HG02759 (cell line): ENCODE measurements around the gene IGLL5.

ENCODE experiments used
- ATAC-seq: cut with Tn5 transposase; IDR thresholded peaks from one replicate; pipeline ENCODE4 v1.9.1; 2021; ENCODE audit warnings: mild to moderate bottlenecking, moderate library complexity; ENCODE audit not compliant: unreplicated experiment

Gene IGLL5

DNA sequence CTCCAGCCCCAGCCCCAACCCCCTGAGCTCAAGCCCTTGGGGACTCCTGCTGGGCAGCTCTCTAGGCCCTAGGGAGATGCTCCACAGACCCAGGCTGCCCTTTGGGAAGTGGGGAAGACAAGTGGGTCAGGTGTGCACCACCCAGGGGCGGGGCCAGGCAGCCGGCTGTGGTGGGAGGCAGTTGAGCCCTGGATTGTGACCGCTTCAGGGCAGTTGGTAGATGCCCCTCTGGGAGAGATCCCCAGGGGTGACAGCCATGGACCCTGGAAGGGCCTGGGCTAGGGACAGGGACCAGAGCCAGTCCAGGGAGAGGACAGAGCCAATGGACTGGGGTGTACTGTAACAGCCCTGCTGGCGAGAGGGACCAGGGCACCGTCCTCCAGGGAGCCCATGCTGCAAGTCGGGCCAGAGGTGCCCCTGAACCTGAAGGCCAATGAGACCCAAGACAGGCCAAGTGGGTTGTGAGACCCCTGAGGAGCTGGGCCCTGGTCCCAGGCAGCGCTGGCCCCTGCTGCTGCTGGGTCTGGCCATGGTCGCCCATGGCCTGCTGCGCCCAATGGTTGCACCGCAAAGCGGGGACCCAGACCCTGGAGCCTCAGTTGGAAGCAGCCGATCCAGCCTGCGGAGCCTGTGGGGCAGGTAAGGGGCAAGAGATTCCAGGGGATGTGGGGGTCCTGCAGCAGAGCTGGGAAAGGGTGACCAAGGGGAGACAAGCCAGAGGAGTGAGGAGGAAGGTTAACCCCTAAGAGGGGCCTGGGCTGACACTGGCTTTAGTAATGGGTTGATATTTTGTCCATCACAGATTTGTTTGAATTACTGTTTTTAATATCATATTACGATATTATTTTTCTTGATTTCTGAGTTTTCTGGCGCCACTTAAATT, at the start of gene IGLL5:
Gene IGLL5 (plus strand): TSS at position 196 of the 883 bp plus-strand sequence. CDS start 238 bp downstream, at position 434.
- ATAC-seq = no peak

DNA sequence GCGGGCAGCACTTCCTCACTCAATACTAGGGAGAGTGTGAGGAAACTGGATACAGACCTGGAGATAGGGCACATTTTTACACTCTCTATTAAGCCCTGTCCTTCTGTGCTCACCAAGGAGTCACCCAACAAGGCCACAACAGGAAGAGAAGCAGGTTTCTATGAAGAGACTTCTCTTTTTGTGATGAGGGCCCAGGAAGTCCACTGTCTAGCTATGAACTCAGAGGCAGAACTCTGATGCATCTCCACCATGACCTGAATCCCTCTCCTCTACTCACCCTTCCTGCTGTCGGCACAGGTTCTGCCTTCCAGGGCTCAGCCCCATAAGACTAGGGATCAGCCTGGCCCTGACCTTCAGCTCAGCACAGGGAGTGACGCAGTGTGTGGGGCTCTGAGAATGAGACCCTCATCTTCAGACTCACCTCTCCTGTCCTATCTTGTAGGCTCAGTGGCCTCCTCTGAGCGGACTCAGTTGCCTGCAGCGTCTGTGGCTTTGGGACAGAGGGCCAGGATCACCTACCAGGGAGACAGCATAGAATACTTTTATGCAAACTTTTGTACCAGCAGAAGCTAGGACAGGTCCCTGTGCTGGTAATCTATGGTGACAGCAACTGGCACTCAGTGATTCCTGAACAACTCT, 49.3 kb upstream of the IGLL5 start:
- no peak for ATAC-seq

DNA sequence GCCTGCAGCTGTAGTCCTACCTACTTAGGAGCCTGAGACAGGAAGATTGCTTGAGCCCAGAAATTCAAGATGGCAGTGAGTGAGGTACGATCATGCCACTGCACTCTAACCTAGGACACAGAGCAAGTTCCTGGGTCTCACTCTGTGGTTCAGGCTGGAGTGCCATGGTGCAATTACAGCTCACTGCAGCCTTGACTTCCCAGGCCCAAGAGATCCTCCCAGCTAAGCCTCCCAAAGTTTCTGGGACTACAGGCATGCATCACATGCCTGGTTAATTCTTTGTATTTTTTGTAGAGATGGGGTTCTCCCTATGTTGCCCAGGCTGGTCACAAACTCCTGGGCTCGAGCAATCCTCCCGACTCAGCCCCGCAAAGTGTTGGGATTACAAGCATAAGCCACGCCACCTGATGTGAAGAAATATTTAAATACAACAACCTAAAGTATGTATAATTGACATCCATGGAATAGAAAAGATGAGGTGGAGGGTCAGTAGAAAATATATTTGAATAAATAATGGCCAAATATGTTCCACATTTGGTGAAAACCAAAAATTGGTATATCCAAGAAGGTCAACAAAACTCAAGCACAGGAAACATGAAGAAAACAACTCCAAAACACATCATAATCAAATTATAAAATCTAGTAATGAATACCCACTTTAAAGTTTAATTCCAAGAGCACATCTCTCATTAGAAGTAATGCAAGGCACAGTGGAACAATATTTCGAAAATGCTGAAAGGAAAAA, 47.9 kb upstream of the IGLL5 start:
- ATAC-seq = no peak

DNA sequence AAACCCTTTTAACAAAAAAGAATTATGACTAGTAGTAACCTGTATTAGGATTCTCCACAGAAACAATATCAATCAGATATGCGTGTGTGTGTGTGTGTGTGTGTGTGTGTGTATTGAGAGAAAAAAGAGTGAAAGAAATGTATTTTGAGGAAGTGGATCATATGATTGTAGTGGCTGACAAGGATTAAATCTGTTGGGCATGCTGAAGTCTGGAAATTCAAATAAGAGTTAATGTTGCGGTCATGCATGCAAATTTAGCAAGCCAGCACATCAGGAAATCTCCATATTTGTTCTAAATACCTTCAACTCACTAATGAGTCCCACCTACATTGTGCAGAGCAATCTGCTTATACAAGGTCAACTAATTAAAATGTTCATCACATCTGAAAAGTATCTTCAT, 46.8 kb upstream of the IGLL5 start:
- no peak for ATAC-seq

DNA sequence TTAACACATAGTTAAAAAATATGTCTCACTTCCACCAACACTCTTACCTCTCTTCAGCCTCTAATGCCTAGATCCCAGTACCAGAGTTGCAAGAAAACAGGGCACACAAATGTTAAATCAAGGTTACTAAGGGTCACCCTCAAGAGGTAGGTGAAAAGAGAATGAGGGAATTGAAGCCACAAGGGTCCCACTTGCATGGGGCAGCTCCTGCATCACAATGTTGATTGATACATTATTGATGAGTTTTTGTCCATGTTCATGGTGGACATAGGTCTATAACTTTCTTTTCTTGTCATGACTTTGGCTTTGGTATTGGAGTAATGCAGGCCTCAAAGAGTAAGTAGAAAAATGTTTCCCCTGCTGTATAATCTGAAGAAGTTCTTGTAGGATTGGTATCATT, 46.0 kb upstream of the IGLL5 start:
- ATAC-seq = no peak

DNA sequence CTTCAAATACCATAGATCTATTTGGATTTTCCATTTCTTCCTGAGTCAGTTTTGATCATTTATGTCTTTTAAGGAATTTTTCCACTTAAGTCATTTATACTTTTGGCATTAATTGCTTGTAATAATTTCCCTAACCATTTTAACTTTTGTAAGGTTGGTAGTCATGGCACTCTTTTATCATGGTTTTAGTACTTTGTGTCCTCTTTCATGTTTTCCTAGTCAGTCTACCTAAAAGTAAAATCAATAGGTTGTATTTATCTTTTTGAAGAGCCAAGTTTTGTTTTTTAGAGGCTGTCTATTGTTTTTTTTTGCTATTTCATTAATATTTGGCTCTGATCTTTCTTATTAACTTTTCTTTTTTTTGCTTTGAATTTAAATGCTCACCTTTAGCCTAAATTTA, 45.5 kb upstream of the IGLL5 start:
- no peak for ATAC-seq

DNA sequence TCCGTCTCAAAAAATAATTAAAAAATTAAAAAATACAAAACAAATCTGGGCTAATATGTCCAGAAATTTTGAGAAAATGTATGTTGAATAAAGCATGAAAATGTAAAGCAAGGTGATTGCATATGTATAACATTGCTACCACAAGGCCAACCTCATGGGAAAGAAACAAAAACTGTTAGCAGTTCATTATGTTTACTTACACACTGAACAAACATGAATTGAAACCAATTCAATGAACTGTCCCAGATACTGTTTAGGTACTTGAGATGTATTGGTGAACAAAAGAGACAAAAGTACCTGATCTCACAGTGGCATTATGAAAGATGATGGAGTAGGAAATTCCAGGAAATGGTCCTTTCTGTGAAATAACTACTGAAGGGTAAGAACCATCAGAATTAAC, 43.8 kb upstream of the IGLL5 start:
- no peak for ATAC-seq

DNA sequence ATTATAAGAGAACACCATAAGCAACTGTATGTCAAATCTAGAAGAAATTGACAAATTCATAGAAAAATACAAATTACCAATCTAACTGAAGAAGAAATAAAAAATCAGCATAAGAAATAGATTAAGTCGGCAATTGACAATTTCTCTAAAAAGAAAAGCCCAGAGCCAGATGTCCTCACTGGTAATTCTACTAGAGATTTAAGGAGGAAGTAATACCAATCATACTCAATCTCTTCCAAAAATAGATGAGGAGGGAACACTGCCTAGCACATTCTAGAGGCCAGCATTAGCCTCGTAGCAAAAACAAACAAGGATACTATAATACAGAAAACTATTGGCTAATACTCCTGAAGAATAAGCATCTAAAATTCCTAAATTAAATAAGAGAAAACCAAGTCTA, 40.4 kb upstream of the IGLL5 start:
- ATAC-seq = no peak

DNA sequence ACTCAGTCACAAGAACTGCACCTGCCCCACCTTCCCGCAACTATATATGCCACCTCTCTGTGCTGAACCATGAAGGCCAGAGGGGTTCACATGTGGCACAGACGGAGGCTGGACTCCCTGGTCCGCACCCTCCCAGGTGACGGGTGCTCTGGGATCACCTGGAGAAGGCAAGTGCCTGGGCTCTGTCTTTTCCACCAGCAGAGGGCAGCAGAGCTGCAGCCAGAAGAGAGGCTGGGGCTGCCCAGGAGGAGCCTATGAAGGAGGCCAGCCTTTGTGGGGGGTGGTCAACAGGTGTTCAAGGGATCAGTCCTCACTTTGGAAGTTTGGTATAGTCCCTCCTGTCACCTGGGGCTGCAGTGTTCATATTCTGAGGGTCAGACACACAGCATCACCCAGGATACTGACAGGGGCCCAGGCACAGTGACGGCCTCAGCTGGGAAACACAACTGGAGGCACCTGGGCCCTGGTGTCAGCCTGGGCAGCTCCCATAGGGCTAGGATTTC, 39.2 kb upstream of the IGLL5 start:
- no peak for ATAC-seq

DNA sequence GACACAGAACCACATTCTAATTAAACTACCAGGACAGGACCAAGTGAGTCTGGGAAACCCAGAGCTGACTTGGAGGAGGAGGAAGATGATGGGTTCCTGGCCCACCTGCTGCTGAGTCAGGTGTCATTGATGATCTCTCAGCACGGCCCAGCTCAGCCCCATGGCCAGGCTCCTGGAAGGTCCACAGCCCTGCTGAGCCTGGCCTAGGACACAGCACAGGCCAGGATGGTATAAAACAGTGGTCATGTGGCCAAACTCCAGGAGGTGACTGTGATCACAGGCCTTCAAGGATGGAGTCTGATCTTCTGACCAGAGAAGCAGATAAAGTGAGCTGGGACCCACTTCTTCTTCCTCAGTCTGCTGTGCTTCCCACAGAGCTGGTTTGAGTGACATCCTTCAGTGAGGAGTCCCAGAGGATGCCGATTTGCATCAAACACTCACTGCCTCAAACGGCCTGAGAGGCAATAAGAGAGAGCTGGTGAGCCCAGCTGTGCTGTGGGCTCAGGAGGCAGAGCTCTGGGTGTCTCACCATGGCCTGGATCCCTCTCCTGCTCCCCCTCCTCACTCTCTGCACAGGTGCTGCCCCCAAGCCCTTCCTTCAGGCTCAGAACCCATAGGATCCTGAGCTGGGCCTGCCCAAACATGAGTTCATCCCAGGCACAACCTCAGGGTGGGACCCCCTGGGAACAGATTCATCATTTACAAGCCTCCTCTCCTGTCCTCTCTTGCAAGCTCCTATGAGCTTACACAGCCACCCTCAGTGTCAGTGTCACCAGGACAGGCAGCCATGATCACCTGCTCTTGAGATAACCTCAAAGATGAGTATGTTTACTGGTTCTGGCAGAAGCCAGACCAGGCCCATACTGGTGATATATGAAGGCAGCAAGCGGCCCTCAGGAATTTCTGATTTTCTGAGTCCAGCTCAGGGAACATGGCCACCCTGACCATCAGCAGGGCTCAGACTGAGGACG, 37.7 kb upstream of the IGLL5 start:
- ATAC-seq = no peak

DNA sequence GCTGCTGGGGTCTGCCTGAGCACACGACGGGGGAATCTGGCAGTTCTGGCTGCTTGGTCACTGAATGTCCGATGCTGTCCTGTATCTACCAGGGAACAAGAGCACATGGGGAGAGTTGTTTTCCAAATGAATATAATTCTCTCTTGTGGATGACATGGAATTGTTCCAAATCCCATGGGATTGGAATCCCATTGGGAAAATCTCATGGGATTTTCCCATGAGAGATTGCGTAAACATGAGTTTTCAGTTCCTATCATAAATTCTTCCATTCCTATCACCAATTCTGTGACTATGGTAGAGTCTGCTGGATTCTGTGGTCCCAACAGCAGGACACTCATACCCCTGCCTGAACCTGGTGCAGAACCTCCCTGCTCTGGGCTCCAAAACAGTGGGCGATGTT, 35.6 kb upstream of the IGLL5 start:
- ATAC-seq = no peak

DNA sequence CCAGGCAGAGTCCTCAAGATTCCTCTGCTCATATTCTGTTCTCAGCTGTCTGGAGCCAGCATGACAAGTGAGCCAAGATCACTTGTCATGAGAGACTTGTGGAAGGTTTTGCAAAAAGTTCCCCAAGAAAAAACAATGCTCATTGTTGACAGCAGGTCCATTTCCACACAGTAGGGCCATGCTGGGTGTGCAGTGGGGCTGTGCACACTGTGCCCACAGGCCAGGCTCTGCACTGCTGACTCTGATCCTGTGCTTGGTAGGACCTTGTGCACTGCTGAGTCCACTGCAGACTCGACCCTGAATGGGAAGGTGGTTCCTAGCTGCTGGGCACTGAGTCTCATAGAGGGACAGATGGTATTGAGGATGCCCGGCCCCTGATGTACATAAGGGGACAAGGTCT, 33.9 kb upstream of the IGLL5 start:
- no peak for ATAC-seq

DNA sequence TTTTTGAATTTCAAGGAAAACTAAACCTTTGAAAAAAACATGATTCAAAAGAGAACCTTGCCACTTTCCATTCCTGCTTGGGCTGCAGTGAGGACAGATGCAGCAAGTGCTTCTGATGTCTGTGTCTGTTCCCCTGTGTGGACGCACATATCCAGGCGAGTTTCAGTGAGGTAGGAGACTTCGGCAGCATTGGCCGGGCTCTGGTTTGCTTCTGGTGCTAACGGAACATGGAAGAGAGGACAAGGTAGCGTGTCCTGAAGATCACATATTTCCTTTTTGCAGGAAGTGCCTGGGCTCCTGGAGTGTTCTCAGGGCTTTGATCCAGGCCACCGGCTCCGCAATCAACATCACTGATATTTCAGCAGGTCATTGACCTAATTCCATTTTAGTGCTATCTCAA, 33.1 kb upstream of the IGLL5 start:
- ATAC-seq = no peak

DNA sequence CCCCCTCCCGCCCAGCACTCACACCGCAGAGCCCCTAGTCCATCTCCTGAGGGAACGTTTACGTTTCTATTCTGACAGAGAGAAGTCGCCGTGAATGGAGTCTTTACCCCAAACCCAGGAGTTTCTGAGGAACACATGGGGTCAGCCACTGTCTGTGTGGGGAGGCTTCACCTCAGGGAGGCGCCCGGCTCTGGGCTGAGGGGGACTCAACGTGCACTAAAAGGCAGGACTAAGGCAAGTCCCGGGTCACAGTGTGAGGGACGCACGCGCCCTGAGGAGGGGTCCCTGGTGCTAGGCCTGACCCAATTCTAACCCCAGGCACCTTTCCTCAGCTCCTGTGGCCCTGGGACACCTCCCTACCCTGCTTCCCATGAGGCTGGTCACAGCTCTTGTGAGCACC, 32.5 kb upstream of the IGLL5 start:
- no peak for ATAC-seq

DNA sequence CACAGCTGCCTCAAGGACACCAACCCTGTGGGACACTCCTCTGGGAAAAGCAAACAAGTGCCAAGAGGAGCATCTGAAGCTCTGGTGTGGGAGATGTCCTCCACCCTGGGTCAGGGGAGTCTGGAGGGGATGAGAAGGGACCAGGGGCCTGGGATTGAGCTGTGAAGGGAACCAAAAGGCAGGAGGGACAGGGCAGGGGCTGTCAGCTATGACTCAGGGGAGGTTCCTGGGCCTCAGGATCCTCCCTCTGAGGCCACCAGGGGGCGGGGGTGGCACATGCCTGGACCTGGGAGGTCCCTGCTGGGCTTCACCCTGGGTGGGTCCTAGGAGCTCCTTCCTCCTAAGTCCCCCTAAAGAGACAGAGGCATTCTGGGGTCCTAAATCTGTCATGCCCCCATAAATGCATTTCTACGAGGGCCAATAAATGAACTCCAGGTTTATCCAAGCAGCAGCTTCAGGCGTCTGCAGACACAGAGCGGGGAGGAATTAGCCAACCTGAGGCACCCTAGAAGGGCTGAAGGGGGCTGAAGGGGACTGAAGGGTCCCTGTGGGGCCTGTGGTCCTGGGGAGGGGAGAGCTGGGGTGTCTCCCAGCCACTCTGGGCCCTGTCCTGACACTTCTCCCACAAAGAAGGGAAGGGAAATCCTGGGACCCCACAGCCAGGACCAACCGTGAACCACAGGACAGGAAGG, 31.9 kb upstream of the IGLL5 start:
- ATAC-seq = no peak

DNA sequence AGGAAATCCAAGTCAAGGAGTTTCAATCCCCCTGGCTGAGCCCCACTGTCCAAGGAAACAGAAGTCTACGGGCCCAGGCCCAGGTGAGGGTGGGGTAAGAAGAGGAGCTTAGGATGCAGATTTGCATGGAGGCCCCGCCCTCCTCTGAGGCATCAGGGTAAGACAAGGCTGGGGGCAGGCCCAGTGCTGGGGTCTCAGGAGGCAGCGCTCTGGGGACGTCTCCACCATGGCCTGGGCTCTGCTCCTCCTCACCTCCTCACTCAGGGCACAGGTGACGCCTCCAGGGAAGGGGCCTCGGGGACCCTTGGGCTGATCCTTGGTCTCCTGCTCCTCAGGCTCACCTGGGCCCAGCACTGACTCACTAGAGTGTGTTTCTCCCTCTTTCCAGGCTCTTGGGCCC, 31.3 kb upstream of the IGLL5 start:
- ATAC-seq = no peak

DNA sequence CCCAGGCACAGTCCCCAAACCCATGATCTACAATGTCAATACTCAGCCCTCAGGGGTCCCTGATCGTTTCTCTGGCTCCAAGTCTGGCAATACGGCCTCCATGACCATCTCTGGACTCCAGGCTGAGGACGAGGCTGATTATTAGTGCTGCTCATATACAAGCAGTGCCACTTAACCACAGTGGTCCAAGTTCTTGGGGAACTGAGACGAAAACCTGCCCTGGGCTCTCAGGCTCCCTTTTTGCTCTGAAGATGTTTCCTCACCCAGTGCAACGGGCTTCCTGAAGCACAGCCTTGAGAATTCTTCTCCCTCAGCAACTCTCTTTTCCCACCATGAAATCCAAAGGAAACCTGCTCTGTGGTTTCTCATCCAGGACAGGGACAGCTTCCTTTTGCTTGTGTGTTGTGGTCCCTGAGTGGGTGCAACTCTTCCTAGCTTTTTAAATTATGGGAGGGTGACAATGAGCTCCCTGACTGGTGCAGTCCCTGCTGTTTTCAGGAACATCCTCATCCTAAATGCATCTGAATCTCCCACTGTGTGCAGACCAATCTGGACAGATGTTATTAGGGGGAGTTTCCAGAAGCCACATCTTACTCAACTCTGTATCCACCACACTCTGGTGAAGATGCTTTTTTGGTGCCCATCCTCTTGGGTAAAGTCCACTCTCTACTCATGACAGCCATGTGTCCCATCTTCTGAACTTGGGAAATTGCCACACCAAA, 30.6 kb upstream of the IGLL5 start:
- no peak for ATAC-seq

DNA sequence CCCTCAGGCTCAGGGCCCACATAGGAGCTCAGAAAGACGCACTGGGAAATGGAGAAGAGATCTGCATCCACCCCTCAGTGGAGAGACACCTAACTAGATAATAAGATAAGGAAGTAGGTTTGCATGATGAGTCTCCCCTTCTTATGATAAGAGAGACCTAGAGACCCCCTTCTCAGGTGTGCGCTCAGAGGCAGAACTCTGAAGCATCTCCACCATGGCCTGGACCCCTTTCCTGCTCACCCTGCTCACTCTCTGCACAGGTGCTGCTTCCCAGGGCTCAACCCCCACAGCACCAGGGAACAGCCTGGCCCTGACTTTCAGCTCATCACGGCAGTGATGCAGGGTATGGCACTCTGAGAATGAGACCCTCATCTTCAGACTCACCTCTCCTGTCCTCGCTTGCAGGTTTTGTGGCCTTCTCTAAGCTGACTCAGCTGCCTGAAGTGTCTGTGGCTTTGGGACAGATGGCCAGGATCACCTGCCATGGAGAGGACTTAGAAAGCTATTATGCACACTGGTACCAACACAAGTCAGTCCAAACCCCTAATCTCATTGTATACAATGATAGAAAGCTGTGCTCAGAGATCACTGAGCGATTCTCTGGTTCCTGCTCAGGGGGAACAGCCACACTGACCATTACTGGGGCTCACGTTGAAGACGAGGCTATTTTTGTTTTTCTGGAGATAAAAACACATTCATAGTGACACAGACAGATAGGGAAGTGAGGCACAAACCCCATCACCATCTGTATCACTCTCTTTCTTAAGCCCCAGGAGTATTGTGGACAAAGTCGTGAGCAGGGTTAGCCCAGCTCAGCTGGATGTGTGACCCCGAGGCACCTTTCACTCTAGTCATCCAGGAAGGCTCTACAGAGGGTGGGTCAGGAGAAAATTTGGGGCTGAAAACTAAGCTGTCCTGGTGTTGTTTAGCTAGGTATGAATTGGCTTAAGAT, 29.7 kb upstream of the IGLL5 start:
- ATAC-seq = no peak
